Breast epithelium (tissue), 3 donors: ENCODE data around the gene PDCD7.

Experiments
- CTCF ChIP-seq, 3 donors: fragments of 450-650 bp; IDR thresholded peaks; one replicate each; pipeline ENCODE4 v1.5.1; 2016 to 2017; ENCODE audit warnings: antibody characterized with exemption in 3 of 3, mild to moderate bottlenecking in 3 of 3, moderate library complexity in 3 of 3
- POLR2A ChIP-seq: fragments of 450-650 bp; IDR thresholded peaks from one replicate; pipeline ENCODE4 v1.6.1; 2016; ENCODE audit warnings: antibody characterized with exemption, mild to moderate bottlenecking, moderate library complexity

GRCh38 chr15:65094294-65094995 lies 39.2 kb downstream of the PDCD7 start:
- no peak for TF ChIP-seq CTCF (IDR thresholded peaks at IDR 0.05)
- no peak for TF ChIP-seq POLR2A
